Activated CD8-positive, alpha-beta memory T cell treated with anti-CD3 and anti-CD28 coated beads, Interleukin-2, amount 50 U/mL, for 1 hour (primary cell): Measurements from ENCODE around the gene SMC5.
"Not testable (repeated sequence)": the region's sequence is repeated elsewhere in the genome, so short reads cannot be mapped to it uniquely, and the experiment has no call there.

Experiments
- DNase-seq: peaks from one replicate; pipeline ENCODE4 v3.0.0-alpha.2; 2020; ENCODE audit errors: extremely low read depth

Gene SMC5

DNA sequence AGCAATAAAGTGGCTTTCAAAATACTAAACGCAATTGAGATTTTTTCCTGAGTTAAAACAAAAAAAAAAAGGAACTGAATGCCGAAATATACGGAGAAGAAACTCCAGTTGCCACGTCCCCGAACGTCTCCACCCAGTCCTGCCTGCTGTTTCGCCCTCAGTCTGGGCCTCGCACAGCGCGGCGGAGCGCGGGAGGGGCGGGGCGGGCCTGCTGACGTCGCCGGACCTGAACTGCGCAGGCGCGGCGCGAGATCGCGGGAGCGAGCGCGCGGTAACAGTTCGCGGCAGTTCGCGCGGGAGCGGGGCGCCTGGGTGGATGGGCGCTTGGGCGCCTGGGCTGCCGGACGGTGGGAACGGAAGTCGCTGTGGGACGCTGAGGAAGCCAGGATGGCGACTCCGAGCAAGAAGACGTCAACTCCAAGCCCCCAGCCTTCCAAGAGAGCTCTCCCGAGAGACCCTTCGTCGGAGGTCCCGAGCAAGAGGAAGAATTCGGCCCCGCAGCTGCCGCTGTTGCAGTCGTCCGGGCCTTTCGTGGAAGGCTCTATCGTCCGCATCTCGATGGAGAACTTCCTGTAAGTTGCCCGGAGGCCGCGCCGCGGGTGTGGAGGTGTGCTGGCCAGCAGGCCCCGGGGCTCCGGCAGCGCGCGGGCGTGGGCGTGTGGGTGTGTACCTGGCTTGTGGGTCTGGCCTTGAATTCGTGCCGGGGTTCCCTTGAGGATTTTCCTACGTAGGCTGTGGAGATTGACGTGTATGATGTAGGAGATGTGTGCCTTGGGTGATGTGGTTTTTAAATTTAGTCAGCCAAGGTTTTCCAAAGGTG is at the start of gene SMC5:
Gene SMC5, plus strand, starts transcription at position 287 of the 820 bp plus-strand sequence. Its CDS starts 101 bp downstream, at position 388.
- DNase-seq: peak; percentile 54

DNA sequence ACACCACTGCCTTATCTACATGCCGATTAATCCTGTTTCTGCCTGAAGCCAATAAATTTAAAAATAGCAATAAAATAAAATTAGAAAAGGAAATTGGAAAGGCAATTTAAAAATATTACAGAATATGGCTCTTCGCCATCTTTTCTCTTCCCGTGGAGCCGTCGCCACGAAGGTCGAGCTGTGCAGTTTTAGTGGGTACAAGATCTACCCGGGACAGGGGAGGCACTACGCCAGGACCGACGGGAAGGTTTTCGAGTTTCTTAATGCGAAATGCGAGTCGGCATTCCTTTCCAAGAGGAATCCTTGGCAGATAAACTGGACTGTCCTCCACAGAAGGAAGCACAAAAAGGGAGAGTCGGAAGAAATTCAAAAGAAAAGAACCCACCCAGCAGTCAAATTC is 41.7 kb upstream of the SMC5 start:
- no peak for DNase-seq

DNA sequence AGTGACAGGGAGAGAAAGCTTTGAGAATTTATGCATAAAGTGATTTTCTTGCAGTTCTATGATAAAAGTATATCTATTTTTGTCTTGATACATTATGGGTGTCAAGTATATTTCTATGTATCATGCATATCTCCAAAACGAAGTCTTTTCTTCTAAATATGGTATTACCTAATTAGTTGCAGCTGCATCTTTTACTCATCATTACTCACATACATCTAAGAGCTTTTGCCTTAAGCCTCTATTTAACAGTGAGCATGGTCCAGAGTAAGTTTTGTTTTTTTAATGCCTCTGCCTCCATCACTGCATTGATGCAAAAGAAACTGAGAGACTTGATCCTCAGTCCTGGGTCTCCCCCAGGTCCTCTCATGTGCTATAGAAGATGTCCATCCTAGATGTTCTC is 40.0 kb upstream of the SMC5 start:
- DNase-seq: no peak

GRCh38 chr9:70220216-70220615 is 38.6 kb upstream of the SMC5 start:
- DNase-seq: no peak

DNA sequence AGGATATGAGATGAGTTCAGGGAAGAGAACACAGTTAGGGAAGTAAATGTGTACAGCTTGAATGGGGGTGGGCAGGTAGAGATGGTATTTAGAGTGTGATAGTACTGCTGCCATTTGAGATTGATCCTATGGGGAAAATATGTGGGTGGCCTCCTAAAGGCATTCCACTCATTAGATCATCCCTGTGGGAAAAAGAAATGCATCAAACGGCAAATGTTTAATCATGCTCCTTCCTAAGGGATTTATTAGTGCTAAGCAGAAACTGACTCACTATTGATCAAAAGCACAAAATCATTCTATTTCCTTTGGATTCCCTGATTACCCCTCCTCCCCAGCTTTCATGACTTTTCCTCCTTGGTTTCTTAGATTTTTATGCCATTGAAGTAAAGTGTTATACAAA is 36.4 kb upstream of the SMC5 start:
- no peak for DNase-seq

DNA sequence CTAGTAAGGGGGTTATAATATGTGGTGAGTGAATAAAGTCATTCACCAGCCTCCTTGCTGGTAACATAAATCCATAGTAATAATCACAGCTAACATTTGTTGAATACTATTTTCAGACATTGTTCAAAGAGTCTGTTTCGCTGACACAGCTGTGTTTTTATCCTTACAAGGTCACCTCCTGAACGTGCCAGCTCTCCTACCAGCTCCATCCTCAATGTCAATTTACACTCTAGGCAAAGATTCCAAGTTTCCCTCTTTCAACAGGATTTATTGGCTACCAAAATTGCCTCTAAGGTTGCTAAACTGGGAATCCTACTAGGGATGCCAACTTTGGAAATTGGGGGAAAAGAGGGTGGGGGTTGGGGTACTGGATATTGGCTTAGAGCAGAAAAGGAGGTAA is 30.7 kb upstream of the SMC5 start:
- no peak for DNase-seq

DNA sequence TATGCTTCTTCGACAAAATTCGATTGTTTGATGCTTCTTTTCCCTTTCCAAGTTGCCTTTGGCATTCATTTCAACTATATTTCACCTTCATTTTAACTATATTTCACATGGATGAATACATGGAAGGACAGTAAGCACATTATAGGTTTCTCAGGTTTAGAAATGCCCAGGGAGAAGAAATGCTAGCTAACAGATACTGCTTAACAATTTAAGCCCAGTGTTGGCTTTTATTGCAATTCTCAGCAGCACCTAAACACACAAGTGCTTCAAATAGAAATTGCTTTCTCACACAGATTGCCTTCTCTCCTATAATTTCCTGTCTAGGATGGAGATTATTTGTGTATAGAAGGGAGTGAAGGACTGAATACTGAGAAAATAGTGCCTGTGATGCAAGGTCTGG is 30.2 kb upstream of the SMC5 start:
- DNase-seq: no peak

- DNase-seq: no peak
Measured at GRCh38 chr9:70229026-70229425, 29.8 kb upstream of the SMC5 start.

DNA sequence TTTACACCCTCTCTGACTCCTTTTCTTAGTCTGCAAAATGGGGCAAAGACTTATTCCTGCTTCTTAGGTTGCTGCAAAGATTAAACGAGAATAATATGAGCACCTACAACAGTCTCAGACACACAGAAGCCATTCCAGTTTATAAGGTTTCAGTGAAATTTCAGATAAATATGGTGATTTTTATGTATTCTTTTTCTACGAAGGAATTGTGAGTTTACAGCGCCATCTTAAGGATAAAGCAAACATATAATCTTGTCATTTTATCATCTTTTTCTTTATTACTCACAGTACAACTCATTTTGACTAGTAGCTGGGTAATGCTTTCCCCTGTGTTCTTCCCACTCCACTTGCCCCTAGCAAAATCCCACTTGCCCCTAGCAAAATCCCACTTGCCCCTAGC is 29.2 kb upstream of the SMC5 start:
- DNase-seq: no peak

DNA sequence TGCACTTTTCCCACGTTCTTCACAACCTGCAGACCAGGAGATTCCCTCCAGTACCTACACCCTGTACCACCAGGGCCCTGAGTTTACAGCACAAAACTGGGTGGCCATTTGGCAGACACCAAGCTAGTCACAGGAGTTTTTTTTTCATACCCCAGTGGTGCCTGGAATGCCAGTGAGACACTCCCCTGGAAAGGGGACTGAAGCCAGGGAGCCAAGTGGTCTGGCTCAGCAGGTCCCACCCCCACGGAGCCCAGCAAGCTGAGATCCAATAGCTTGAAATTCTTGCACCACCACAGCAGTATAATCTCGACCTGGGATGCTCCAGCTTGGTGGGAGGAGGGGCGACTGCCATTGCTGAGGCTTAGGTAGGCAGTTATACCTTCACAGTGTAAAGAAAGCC is 26.3 kb upstream of the SMC5 start:
- DNase-seq: no peak

DNA sequence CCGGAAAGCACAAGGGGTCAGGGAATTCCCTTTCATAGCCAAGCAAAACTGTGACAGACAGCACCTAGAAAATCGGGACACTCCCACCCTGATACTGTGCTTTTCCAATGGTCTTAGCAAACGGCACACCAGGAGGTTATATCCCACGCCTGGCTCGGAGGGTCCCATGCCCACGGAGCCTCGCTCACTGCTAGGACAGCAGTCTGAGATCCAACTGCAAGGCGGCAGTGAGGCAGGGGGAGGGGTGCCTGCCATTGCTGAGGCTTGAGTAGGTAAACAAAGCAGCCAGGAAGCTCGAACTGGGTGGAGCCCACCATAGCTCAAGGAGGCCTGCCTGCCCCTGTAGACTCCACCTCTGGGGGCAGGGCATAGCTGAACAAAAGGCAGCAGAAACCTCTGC is 24.6 kb upstream of the SMC5 start:
- not testable (repeated sequence) for DNase-seq

GRCh38 chr9:70245952-70246351 is 12.8 kb upstream of the SMC5 start:
- not testable (repeated sequence) for DNase-seq

GRCh38 chr9:70250221-70250620 is 8.6 kb upstream of the SMC5 start:
- DNase-seq: no peak

GRCh38 chr9:70255486-70255885 is 3.3 kb upstream of the SMC5 start:
- no peak for DNase-seq

DNA sequence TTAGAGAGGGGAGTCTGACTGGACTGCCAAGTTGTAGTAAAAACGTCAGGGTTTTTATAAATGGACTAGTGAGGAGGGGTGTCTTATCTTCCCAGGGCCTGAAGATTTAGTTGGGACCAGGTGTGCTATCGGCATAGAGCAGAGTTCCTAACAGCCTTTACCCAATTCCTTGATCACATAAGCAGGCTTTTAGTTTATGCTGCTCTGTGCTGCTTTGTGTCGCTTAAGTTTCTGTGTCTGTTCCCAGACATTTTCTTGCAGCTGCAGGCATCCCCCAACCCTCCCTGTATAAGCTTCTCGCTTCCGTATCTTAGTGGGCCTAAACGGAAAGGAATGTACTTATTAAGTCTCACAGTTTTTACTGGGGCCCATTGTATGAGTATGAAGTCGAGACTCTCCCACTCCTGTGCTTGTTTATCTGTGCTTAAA is 2.6 kb upstream of the SMC5 start:
- no peak for DNase-seq

DNA sequence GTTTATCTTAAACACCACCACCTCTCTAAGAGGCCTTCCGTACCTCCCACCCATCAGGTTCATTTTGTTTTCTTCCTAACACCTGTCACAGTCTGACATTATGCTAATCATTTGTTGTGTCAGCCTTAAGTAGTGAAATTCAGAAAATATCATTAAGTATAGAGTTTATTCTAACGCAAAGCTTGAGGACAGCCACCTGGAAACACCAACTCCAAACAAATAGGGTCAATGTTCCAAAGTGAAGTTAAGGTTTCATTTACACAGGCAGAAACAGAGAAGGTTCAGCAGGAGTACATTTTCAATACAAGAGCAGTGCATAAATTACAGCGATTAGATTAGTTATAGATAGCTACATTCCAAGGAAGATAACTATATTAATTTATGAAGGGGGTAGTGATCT is 1.3 kb upstream of the SMC5 start:
- no peak for DNase-seq

- DNase-seq: no peak
Measured at GRCh38 chr9:70257991-70258691, 637 bp upstream of the SMC5 start.

GRCh38 chr9:70259512-70259802 is 679 bp downstream of the SMC5 start:
- DNase-seq: no peak

GRCh38 chr9:70260007-70260443 is 1.2 kb downstream of the SMC5 start:
- no peak for DNase-seq

- no peak for DNase-seq
Measured at GRCh38 chr9:70260606-70261005, 1.8 kb downstream of the SMC5 start.

DNA sequence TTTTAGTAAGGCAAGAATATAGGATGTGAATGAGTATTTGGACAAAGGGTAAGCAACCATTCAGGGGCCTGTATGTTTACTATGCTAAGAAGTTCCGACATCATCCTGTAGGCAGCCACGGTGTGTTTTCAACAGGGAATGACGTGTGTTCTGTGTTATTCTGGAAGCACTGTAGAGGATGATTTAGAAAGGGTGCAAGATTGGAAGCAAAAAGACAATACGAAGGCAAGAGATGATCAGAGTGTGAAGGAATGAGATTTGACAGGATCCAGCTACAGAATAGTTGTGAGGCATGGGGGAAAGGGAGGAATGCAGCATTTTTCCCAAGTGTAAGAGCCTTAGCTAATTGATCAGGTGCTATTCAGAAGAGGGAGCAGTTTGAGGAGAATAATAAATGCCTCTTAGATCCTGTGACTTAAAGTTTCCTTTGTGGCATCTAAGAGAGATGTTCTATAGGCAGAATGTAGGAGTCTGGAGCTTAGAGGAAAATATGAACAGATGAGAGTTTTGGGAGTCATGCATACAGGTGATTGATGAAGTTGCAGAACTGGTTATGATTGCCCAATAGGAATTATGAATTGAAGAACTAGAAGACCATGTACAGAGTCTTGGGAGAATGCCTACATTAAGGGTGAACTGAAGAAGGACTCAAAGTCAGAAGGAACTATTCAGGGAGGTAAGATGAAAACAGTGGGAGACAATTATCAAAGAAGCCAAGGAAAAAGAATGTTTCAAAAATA is 2.5 kb downstream of the SMC5 start:
- no peak for DNase-seq

DNA sequence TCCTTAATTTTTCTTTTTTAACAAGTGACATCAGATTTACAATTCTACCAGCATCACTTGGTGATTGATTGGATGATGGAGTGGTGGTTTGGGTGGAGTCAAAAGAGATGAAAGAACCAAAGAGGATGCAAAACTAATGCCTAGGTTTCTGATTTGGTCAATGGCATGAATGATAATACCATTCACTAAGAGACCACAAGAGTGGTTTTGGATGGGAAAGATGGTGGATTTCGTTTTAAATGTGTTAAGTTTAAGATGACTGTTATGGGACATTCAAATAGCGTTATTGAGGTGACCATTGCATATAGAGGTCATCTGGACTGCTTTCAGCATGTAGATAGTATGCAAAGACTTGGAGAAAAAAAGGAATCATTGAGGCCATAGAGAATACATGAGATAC is 3.6 kb downstream of the SMC5 start:
- DNase-seq: no peak

DNA sequence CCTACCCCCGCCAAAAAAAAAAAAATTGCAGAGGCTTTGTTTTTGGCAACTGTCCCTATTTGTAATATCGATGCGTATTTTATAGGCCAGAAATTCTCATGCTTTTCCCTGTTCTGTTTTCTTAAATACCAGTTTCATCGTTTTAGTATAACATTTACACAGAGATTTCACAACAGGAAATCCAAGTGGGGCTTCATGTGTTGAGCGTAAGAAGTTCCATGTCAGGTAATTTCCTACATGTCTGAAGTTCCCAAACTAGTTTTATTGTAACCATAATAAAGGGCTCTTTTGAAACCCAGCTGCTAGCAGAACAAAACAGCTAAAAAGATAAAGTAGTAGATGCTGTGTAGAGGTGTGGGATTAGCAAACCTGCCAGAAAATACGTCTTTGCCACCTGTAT is 4.2 kb downstream of the SMC5 start:
- DNase-seq: no peak
